HCT116 (cell line): ENCODE measurements around the gene MGRN1. TPM values are rescaled to one million over a fixed set of nuclear protein-coding genes. Genes with fewer than 3 reads are reported as not detected.

Experiments
- ATAC-seq: fragments of 200-7000 bp; cut with Tn5 transposase; 2 replicates; pipeline ENCODE4 v1.9.1; 2020; ENCODE audit warnings: mild to moderate bottlenecking, moderate library complexity
- BruUV-seq: library from RNA; stranded (reverse); fragments of 400-500 nt; replicated peaks from 2 replicates; lab custom pipeline; 2021; lab: Mats Ljungman, UMichigan
- CTCF ChIA-PET: fragments of 300-600 bp; sonication (Branson Sonifier 250); formaldehyde crosslinking; loops from one replicate; lab custom pipeline; 2021; ENCODE audit warnings: antibody characterized with exemption; lab: Charles Lee
- POLR2A ChIA-PET: fragments of 300-600, 350-600 bp; sonication (Branson Sonifier 250); formaldehyde crosslinking; loops from one replicate; lab custom pipeline; 2021; ENCODE audit warnings: antibody characterized with exemption; lab: Charles Lee
- RAD21 ChIA-PET, 2 experiments: fragments of 300-600 bp; sonication (Branson Sonifier 250); formaldehyde crosslinking; loops; one replicate each; lab custom pipeline; 2023; ENCODE audit warnings: low total read pairs in 2 of 2; ENCODE audit not compliant: uncharacterized antibody in 2 of 2, unreplicated experiment in 2 of 2, low non-redundant PET in 1 of 2; lab: Charles Lee
- DNase-seq: peaks from one replicate; pipeline ENCODE4 v3.0.0-alpha.2; 2010; ENCODE audit warnings: low read depth, low spot score
- H2AFZ ChIP-seq: fragments of 200-600 bp; shearing (Covaris generic), sonication (generic); 2 replicates; pipeline ENCODE4 v1.6.1; 2017; ENCODE audit warnings: low read depth, mixed run types, mixed read lengths, antibody characterized with exemption, low read length; ENCODE audit not compliant: poor library complexity, severe bottlenecking
- H3K27ac ChIP-seq: 2 replicates; pipeline ENCODE4 v1.5.1; 2012; ENCODE audit warnings: low read depth, low read length
- H3K27me3 ChIP-seq: fragments of 200-600 bp; sonication (generic); 2 replicates; pipeline ENCODE4 v1.6.1; 2016; ENCODE audit warnings: mixed run types, low read length, mixed read lengths; ENCODE audit not compliant: insufficient read depth
- H3K36me3 ChIP-seq, 2 experiments: fragments of 200-500 bp in 1 of 2; fragments of 200-600 bp in 1 of 2; sonication (Bioruptor generic) in 1 of 2; sonication (generic) in 1 of 2; 2 replicates each; pipeline versions ENCODE4 v1.5.1 to v1.6.1; 2014 to 2016; ENCODE audit warnings: low read length in 2 of 2, inconsistent platforms in 1 of 2, mixed read lengths in 1 of 2, mixed run types in 1 of 2; ENCODE audit not compliant: insufficient read depth in 2 of 2, control insufficient read depth in 1 of 2
- H3K4me1 ChIP-seq, 2 experiments: fragments of 200-600 bp in 1 of 2; sonication (generic) in 1 of 2; 2 replicates each; pipeline versions ENCODE4 v1.5.1 to v1.6.1; 2012 to 2017; ENCODE audit warnings: low read length in 2 of 2, inconsistent platforms in 1 of 2, mild to moderate bottlenecking in 1 of 2, mixed read lengths in 1 of 2, mixed run types in 1 of 2, moderate library complexity in 1 of 2; ENCODE audit not compliant: insufficient read depth in 2 of 2, control insufficient read depth in 1 of 2
- H3K4me2 ChIP-seq: fragments of 200-600 bp; sonication (generic); 2 replicates; pipeline ENCODE4 v1.6.1; 2017; ENCODE audit warnings: mixed run types, low read length, mixed read lengths
- H3K4me3 ChIP-seq, 2 experiments: fragments of 200-600 bp in 1 of 2; sonication (generic) in 1 of 2; replicated peaks in 1 of 2; 2 replicates each; pipeline ENCODE4 v1.5.1; 2011 to 2016; ENCODE audit warnings: low read length in 2 of 2, control low read depth in 1 of 2, low read depth in 1 of 2, mild to moderate bottlenecking in 1 of 2, mixed read lengths in 1 of 2, mixed run types in 1 of 2
- H3K79me2 ChIP-seq: fragments of 200-600 bp; sonication (generic); 2 replicates; pipeline ENCODE4 v1.6.1; 2017; ENCODE audit warnings: mild to moderate bottlenecking, mixed run types, low read length, moderate library complexity, mixed read lengths; ENCODE audit not compliant: insufficient read depth
- H3K9ac ChIP-seq: fragments of 200-600 bp; sonication (generic); 2 replicates; pipeline ENCODE4 v1.6.1; 2016; ENCODE audit warnings: low read length, mixed read lengths
- H3K9me2 ChIP-seq: fragments of 200-600 bp; sonication (generic), shearing (Covaris generic); 2 replicates; pipeline ENCODE4 v1.6.1; 2017; ENCODE audit warnings: mixed run types, mild to moderate bottlenecking, moderate library complexity; ENCODE audit not compliant: insufficient read depth
- H3K9me3 ChIP-seq, 2 experiments: fragments of 200-500 bp in 1 of 2; fragments of 200-600 bp in 1 of 2; sonication (Bioruptor generic) in 1 of 2; sonication (generic) in 1 of 2; 2 replicates each; pipeline ENCODE4 v1.6.1; 2014 to 2017; ENCODE audit warnings: low read length in 2 of 2, mixed read lengths in 2 of 2, inconsistent platforms in 1 of 2, low read depth in 1 of 2, mild to moderate bottlenecking in 1 of 2, mixed run types in 1 of 2, moderate library complexity in 1 of 2; ENCODE audit not compliant: control insufficient read depth in 1 of 2, insufficient read depth in 1 of 2
- H4K20me1 ChIP-seq: fragments of 200-600 bp; sonication (generic), shearing (Covaris generic); 2 replicates; pipeline ENCODE4 v1.6.1; 2017; ENCODE audit warnings: mixed run types, mild to moderate bottlenecking, moderate library complexity; ENCODE audit not compliant: insufficient read depth
- ATF3 ChIP-seq: IDR thresholded peaks from 2 replicates; pipeline ENCODE4 v1.6.1; 2012
- CEBPB ChIP-seq: IDR thresholded peaks from 2 replicates; pipeline ENCODE4 v1.6.1; 2012; ENCODE audit warnings: low read depth
- CTCF ChIP-seq, 3 experiments: fragments of 200-600 bp in 1 of 3; sonication (generic) in 1 of 3; IDR thresholded peaks in 2 of 3; conservative IDR thresholded peaks in 1 of 3; 2 replicates each; pipeline ENCODE4 v1.5.1; 2012 to 2017; ENCODE audit warnings: low read depth in 2 of 3, low read length in 2 of 3, antibody characterized with exemption in 1 of 3, borderline replicate concordance in 1 of 3, control low read depth in 1 of 3, mild to moderate bottlenecking in 1 of 3, mixed read lengths in 1 of 3, mixed run types in 1 of 3, moderate library complexity in 1 of 3; ENCODE audit not compliant: insufficient read depth in 1 of 3
- EGR1 ChIP-seq: IDR thresholded peaks from 2 replicates; pipeline ENCODE4 v1.6.1; 2012; ENCODE audit warnings: low read depth
- ELF1 ChIP-seq: IDR thresholded peaks from 2 replicates; pipeline ENCODE4 v1.6.1; 2012; ENCODE audit warnings: low read depth, borderline replicate concordance
- EZH2 ChIP-seq: fragments of 200-600 bp; sonication (generic); IDR thresholded peaks from 2 replicates; pipeline ENCODE4 v1.6.1; 2017; ENCODE audit warnings: antibody characterized with exemption, mixed run types
- FOSL1 ChIP-seq: IDR thresholded peaks from 2 replicates; pipeline ENCODE4 v1.6.1; 2012; ENCODE audit warnings: low read depth
- JUND ChIP-seq: IDR thresholded peaks from 2 replicates; pipeline ENCODE4 v1.6.1; 2012
- SP1 ChIP-seq: IDR thresholded peaks from 2 replicates; pipeline ENCODE4 v1.6.1; 2012; ENCODE audit warnings: low read depth
- SRF ChIP-seq: IDR thresholded peaks from 2 replicates; pipeline ENCODE4 v1.6.1; 2012; ENCODE audit warnings: low read depth
- YY1 ChIP-seq: IDR thresholded peaks from 2 replicates; pipeline ENCODE4 v1.6.1; 2011; ENCODE audit warnings: low read length, low read depth, moderate library complexity, mild to moderate bottlenecking; ENCODE audit not compliant: insufficient replicate concordance; ENCODE audit errors: extremely low read depth
- intact Hi-C: fragments of 100-400 bp; cut with micrococcal nuclease; formaldehyde crosslinking; loops from 2 replicates; pipeline ENCODE4 v1.10.0; 2022
- total RNA-seq: library from RNA; stranded (reverse); gene quantifications from one replicate; pipeline ENCODE4 v1.2.1, GENCODE V29; 2021; ENCODE audit not compliant: unreplicated experiment

MGRN1 gene
- total RNA-seq, 1 experiment from 2014 or later, result 50.6 TPM

GRCh38 chr16:4706871-4707270 lies 82.2 kb downstream of the MGRN1 start (continued):
- no peak for TF ChIP-seq CTCF (IDR thresholded peaks at IDR 0.05 in 2 of 3, conservative IDR thresholded peaks at IDR 0.05 in 1 of 3; ENCODE audit: borderline replicate concordance in 1 of 3, insufficient read depth in 1 of 3, low read depth in 2 of 3, low read length in 2 of 3)
- TF ChIP-seq YY1, result no peak
- no peak for TF ChIP-seq EZH2
- no peak for TF ChIP-seq CEBPB
- no peak for TF ChIP-seq ATF3
- no peak for TF ChIP-seq FOSL1
- no peak for TF ChIP-seq ELF1
- TF ChIP-seq, all 23 proteins: peak for 0

- Histone ChIP-seq H4K20me1 (no peaks in the 10 kb centered on the region), H3K9ac (no peak overlapping the region), H2AFZ (no peak overlapping the region), H3K4me1 (no peaks in the 10 kb centered on the region), H3K9me2 (no peaks in the 10 kb centered on the region), H3K27ac (no peak overlapping the region), H3K4me2 (no peak overlapping the region), H3K4me3 (no peak overlapping the region), H3K27me3 (no peaks in the 10 kb centered on the region), H3K36me3 (peaks cover 10 to 11% of the 10 kb centered on the region in 2 experiments), H3K79me2 (0 out of 2 replicates have a peak, but pooled peaks cover 4% of the 10 kb centered on the region), H3K9me3 (no peaks in the 10 kb centered on the region)
- ChIA-PET CTCF (no interaction called here), POLR2A (no interaction called here), RAD21 (no interaction called here)
- DNase-seq (no peak), ATAC-seq (no peak)
- BruUV-seq, result no TSS peak
- TF ChIP-seq SP1 (no peak), EZH2 (no peak), EGR1 (no peak), YY1 (no peak), JUND (no peak), SRF (no peak)
- intact Hi-C loops, result no loop called here
Observed at GRCh38 chr16:4709481-4709880, 84.9 kb downstream of the MGRN1 start.
